ENCODE results near the gene CLEC1A. TPM values are rescaled to one million over a fixed set of nuclear protein-coding genes. Genes with fewer than 3 reads are reported as not detected.
"Not testable (repeated sequence)": the region's sequence is repeated elsewhere in the genome, so short reads cannot be mapped to it uniquely, and the experiment has no call there.

Gene CLEC1A
- total RNA-seq, 1 experiment from 2014 or later: not detected

DNA sequence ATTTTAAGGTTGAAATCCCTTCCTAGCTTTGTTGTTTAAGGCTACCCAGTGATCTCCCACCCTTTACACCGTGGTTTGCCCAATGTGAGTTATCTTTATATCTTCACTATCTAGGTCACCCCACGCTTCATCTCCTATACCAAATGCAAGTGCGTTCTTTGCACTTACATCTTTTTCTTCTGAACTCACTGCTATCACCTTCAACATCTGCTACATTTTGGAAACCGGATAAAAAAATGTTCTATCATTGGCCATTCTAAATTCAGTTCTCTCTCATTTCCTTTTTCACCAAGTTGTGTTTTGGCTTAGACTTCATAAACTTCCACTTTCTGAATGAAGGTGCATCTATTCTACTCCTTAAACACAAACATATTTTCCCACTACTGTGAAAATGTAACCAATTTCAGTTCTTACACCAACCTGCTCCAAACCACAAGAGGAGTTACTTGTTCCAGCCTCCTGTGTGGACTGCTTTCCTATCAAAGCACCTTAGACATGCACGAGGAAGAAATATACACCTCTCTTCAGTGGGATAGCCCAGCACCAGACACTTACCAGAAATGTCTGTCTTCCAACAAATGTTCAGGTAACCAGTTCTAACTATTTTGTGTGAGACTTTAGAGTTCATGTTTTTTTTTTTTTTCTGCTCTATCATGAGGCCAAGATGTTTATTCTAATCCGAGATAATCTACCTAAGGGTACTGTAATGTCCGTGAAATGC lies 46.4 kb downstream of the CLEC1A start:
- no peak for DNase-seq (ENCODE audit: low read depth)

DNA sequence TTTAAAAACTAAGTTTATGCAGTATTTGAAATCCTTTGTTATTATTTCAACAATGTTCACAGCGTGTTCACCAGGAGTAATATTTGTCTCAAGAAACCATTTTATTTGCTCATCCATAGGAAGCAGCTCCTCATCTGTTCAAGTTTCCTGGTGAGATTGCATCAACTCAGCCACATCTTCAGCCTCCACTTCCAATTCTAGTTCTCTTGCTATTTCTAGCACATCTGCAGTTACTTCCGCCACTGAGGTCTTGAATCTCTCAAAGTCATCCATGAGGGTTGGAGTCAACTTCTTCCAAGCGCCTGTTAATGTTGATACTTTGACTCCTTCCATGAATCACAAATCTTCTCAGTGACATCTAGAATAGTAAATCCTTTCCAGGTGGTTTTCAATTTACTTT lies 50.3 kb downstream of the CLEC1A start:
- DNase-seq (ENCODE audit: low read depth): no peak

DNA sequence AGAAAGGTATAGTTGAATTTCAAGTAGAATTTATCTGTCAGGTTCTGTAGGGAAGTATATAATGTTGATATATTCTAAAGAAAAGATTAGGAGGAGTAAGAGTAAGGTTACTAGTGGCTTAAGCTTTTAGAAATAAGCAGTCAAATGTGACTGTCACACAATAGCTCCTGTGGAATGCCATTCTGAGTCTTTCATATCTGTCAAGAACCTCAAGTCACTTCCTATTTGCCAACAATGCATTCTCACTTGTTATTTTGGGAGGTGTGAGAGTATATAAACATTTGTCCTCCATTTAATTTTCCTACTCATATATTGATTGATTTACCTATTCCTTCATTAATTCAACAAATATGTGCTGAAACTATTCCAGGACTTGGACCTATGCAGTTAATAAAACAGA lies 56.6 kb downstream of the CLEC1A start:
- no peak for DNase-seq (ENCODE audit: low read depth)

DNA sequence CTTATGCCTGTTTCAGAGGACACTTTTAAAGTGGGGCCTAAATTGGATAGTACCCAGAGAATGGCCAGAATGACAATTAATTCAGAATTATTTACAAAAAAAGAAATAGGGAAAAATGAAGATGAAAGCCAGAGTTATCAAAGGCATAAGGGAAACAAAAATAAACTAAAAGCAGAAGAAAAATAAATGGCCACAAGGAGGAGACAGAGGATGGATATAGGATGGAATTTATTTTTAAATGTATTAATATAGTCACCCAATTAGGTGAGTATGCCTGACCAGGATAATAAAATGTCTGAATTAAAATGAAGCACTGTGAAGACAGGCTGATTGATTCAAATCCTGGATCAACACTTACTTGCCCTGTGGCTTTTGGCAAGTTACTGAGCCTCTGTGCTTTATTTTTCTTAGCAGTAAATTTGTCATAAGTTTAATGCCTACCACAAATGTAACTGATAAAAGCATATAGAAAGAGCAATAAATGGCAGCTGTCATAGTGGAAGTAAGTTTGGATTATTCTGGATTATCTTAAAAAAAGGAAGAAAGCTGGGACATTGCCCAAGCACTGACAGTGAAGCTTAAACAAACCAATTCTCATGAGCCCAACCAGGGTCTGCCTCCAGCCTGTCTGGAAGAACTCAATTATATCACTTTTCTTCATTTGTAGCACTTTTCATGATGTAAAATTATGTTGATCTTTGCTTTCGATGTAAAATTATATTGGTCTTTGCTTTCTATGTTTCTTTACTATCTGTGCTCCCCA lies 64.8 kb downstream of the CLEC1A start:
- DNase-seq (ENCODE audit: low read depth): peak; percentile 28

DNA sequence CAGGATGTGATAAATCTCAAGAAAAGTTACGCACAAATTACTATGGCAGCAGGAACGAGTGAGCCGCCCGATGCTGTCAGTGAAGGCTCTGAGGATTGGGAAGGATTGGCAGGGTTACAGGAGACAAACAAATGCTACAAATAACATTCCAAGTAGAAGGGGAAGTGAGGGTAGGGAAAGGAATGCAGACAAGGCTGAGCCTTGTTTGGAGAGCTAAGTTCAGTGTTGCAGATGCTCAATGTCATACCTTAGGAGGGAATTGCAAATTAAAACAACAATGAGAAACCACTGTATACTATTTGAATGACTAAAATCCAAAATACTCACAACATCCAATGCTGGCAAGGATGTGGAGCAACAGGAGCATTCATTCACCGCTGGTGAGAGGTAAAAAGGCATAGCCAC lies 67.0 kb downstream of the CLEC1A start:
- peak; percentile 93 for DNase-seq (ENCODE audit: low read depth)

DNA sequence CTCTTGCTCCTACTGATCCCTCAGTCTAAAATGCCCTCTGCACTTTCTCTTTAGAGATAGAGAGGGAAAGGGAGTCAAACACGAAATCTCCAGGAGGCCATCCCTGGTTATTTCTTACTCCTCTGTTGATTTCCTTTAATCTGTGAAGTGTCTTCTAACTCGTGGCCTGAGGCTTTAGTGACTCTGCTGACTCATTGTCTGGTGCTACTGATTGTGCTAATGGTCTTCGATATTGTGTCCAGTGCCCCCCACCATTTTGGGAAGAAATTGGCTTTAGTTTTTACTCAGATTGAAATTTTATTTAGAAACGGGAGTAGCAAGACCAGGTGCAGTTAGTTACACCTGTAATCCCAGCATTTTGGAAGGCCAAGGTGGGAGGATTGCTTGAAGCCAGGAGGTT lies 67.5 kb downstream of the CLEC1A start:
- no peak for DNase-seq (ENCODE audit: low read depth)

DNA sequence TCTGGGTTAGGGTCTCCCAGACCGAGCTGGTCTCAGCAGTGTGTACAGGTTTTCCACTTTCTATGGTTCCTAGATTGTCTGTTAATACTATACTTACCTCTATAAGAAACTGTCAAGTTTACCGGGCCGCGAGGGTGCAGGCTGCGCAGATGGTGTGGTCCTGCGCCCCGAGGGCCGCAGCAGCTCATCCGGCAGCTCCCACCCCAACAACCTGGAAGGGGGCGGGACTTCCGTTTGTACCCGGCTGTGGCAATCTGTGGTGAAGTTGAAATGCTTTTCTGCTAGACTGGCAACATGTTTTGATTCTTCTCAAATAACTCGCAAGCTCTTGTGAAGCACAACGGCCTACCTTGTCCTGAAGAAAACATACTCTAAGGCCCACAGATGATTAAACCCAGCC lies 68.3 kb downstream of the CLEC1A start, which contains the start of gene CLEC9A:
Gene CLEC9A (plus strand): TSS at position 237 of the 400 bp plus-strand sequence. CDS start 22,006 bp downstream, outside the sequence.
- DNase-seq (ENCODE audit: low read depth): no peak

DNA sequence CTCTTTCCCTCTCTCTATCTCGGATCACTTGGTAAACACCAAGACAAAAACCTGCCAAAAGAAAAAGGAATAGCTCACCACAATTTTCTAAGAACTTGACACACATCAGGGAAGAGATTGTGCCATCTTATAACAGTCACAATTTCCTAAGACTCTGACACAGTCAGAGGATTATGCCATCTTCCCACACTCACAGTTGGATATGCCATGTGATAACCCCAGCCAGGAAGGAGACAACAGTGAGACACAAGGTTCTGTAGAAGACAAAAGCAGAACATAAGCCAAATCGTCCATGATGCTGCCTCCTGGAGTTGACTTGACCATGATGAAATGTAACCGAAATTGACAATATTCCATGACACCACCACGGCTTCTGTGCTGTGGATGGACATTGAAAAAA lies 71.1 kb downstream of the CLEC1A start:
- DNase-seq (ENCODE audit: low read depth): peak; percentile 52

DNA sequence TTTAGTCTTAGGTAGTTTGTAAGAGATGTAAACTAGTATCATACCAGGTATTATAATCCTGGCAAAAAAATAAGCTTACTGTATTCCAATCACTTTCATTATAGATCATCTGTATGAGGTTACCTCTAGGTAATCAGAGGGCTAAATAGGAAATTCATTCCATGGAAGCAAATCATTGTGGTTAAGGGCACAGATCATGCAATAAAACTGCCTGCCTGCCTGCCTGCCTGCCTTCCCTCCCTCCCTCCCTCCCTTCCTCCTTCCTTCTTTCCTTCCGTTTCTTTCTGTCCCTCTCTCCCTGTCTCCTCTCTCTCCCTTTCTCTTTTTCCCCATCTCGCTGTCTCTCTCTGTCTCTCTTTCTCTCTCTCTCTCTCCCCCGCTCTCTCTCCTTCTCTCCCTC lies 71.5 kb downstream of the CLEC1A start:
- peak; percentile 18 for DNase-seq (ENCODE audit: low read depth)

DNA sequence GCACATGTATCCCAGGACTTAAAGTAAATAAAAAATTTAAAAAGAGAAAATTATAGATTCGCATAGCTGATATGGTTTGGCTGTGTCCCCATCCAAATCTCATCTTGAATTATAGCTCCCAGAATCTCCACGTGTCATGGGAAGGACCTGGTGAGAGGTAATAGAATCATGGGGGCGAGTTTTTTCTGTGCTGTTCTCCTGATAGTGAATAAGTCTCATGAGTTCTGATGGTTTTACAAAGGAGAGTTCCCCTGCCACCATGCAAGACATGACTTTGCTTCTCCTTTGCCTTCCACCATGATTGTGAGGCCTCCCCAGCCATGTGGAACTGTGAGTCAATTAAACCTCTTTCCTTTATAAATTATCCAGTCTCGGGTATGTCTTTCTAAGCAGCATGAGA lies 72.1 kb downstream of the CLEC1A start:
- DNase-seq (ENCODE audit: low read depth): not testable (repeated sequence)

DNA sequence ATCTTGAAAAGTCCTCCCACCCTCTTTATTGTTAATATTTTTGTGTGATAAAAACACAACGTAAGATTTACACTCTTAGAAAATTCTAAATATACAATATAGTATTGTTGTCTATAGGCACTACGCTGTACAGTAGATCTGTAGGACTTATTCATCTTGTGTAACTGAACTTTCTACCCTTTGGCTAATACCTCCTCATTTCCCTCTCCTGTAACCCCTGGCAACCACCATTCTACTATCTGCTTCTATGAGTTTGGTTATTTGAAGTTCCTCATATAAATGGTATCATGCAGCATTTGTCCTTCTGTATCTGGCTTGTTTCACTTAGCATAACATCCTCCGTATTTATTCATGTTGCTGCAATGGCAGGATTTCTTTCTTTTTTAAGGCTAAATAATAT lies 73.5 kb downstream of the CLEC1A start:
- no peak for DNase-seq (ENCODE audit: low read depth)

DNA sequence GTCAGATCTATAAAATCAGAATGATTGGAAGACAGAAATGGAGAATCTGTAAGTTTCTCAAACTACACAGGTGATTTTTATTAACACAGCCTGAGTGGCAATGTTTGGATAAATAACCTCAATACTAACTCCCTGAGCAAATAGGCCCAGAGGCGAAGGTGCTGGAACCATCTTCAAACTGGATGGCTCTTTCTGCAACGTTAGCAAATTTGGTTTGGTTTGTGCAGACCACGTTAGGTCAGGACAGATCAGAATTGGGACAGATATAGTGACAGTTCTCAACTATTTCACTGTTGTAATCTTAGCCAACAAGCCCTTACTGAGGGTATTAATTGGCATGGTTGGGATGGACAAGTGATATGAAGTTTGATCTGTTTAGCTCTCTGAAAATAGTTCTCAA lies 77.4 kb downstream of the CLEC1A start:
- DNase-seq (ENCODE audit: low read depth): no peak

Other genes starting within 250 kb of the CLEC1A start
- 0.19 and 0.60 TPM in 2 replicates for gene CLEC2B, start 229.6 kb downstream of the CLEC1A start, total RNA-seq (2014; rRNA removed; shearing (Covaris generic))
- not detected in 2 replicates for gene KLRF2, start 217.5 kb downstream of the CLEC1A start, total RNA-seq (2014; rRNA removed; shearing (Covaris generic))
- not detected in 2 replicates for gene CLEC2A, start 166.6 kb downstream of the CLEC1A start, total RNA-seq (2014; rRNA removed; shearing (Covaris generic))
- not detected in 2 replicates for gene CLEC12A, start 127.6 kb downstream of the CLEC1A start, total RNA-seq (2014; rRNA removed; shearing (Covaris generic))
- gene CLEC1B, start 99.9 kb downstream of the CLEC1A start, total RNA-seq (2014; rRNA removed; shearing (Covaris generic)): not detected in 2 replicates
- gene CLEC12B, start 88.4 kb downstream of the CLEC1A start, total RNA-seq (2014; rRNA removed; shearing (Covaris generic)): 0.21 TPM in 1 of 2 replicates, not detected in the other
- gene CLEC9A, start 68.3 kb downstream of the CLEC1A start, total RNA-seq (2014; rRNA removed; shearing (Covaris generic)): not detected in 2 replicates
- not detected in 2 replicates for gene CLEC7A, start 31.2 kb upstream of the CLEC1A start, total RNA-seq (2014; rRNA removed; shearing (Covaris generic))
- gene OLR1, start 73.1 kb upstream of the CLEC1A start, total RNA-seq (2014; rRNA removed; shearing (Covaris generic)): not detected in 2 replicates
- 0.07 TPM in 1 of 2 replicates, not detected in the other for gene TMEM52B, start 80.0 kb upstream of the CLEC1A start, total RNA-seq (2014; rRNA removed; shearing (Covaris generic))
- gene GABARAPL1, start 113.9 kb upstream of the CLEC1A start, total RNA-seq (2014; rRNA removed; shearing (Covaris generic)): 2.3 and 3.9 TPM in 2 replicates
- under 0.01 TPM in 1 of 2 replicates, not detected in the other for gene KLRD1, start 208.9 kb upstream of the CLEC1A start, total RNA-seq (2014; rRNA removed; shearing (Covaris generic))

Measured in HT1080 (cell line).